ENCODE data around the gene APEX1.
"Not testable (repeated sequence)": the region's sequence is repeated elsewhere in the genome, so short reads cannot be mapped to it uniquely, and the experiment has no call there.

APEX1 gene

GRCh38 chr14:20478894-20479293 lies 23.9 kb downstream of the APEX1 start:
- DNase-seq = no peak

- no peak for DNase-seq
Observed at GRCh38 chr14:20482382-20482781, 27.4 kb downstream of the APEX1 start.

- DNase-seq = no peak
Observed at GRCh38 chr14:20485900-20486299, 30.9 kb downstream of the APEX1 start.

- no peak for DNase-seq
Observed at GRCh38 chr14:20486684-20487395, 31.8 kb downstream of the APEX1 start.

GRCh38 chr14:20487396-20487725 lies 32.3 kb downstream of the APEX1 start:
- DNase-seq = no peak

- DNase-seq = no peak
Observed at GRCh38 chr14:20489093-20489994, 34.3 kb downstream of the APEX1 start.

GRCh38 chr14:20490563-20490962 lies 35.5 kb downstream of the APEX1 start:
- DNase-seq = no peak

GRCh38 chr14:20492486-20492885 lies 37.5 kb downstream of the APEX1 start:
- DNase-seq = no peak

- DNase-seq = no peak
Observed at GRCh38 chr14:20493634-20494033, 38.6 kb downstream of the APEX1 start.

GRCh38 chr14:20494935-20495766 lies 40.1 kb downstream of the APEX1 start:
- no peak for DNase-seq

GRCh38 chr14:20498622-20499021 lies 43.6 kb downstream of the APEX1 start:
- DNase-seq = no peak

- no peak for DNase-seq
Observed at GRCh38 chr14:20499108-20499507, 44.1 kb downstream of the APEX1 start.

GRCh38 chr14:20499881-20500280 lies 44.9 kb downstream of the APEX1 start:
- DNase-seq = no peak

- no peak for DNase-seq
Observed at GRCh38 chr14:20501346-20501745, 46.3 kb downstream of the APEX1 start.

GRCh38 chr14:20503898-20504297 lies 48.9 kb downstream of the APEX1 start:
- no peak for DNase-seq

- DNase-seq = not testable (repeated sequence)
Observed at GRCh38 chr14:20506276-20506675, 51.2 kb downstream of the APEX1 start.

GRCh38 chr14:20506752-20507151 lies 51.7 kb downstream of the APEX1 start:
- DNase-seq = not testable (repeated sequence)
